GM18873 (cell line): ENCODE measurements around the gene KLK15.

ENCODE experiments used
- ATAC-seq: cut with Tn5 transposase; IDR thresholded peaks from one replicate; pipeline ENCODE4 v1.9.1; 2021; ENCODE audit warnings: mild to moderate bottlenecking, moderate library complexity, moderate number of reproducible peaks; ENCODE audit not compliant: unreplicated experiment, low FRiP score

Gene KLK15

GRCh38 chr19:50844296-50844935 is 11.0 kb upstream of the KLK15 start:
- ATAC-seq, result no peak

DNA sequence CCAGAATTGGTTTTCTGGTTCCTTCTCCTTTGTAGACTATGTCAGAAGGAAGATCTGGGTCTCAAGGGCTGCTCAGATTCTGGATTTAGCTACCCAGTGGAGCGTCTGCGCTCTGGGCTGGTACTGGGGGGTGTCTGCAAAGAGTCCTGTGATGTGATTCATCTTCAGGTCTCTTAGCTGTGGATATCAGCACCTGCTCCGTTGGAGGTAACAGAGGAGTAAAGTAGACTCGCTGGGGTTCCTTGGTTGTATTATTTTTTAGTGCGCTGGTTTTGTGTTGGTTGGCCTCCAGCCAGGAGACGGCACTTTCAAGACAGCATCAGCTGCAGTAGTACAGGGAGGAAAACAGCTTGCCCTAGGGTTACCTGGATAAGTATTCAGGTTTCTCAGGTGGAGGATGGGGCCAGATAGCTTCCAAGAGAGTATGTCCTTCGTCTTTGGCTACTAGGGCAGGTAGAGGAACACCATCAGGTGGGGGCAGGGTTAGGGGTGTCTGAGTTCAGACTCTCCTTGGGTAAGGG is 10.4 kb upstream of the KLK15 start:
- ATAC-seq, result no peak

DNA sequence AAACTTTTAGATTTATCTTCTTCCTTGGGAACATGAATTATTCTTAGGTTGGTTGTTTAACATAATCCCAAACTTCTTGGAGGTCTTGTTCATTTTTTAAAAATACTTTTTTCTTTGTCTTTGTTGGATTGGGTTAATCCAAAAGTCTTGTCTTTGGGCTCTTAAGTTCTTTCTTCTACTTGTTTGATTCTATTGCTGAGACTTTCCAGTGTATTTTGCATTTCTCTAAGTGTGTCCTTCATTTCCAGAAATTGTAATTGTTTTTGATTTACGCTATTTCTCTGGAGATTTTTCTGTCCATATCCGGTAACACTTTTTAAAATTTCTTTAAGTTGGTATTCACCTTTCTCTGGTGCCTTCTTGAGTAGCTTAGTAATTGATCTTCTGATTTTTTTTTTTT is 9.8 kb upstream of the KLK15 start:
- ATAC-seq, result no peak

GRCh38 chr19:50842130-50842529 is 8.8 kb upstream of the KLK15 start:
- ATAC-seq, result no peak

DNA sequence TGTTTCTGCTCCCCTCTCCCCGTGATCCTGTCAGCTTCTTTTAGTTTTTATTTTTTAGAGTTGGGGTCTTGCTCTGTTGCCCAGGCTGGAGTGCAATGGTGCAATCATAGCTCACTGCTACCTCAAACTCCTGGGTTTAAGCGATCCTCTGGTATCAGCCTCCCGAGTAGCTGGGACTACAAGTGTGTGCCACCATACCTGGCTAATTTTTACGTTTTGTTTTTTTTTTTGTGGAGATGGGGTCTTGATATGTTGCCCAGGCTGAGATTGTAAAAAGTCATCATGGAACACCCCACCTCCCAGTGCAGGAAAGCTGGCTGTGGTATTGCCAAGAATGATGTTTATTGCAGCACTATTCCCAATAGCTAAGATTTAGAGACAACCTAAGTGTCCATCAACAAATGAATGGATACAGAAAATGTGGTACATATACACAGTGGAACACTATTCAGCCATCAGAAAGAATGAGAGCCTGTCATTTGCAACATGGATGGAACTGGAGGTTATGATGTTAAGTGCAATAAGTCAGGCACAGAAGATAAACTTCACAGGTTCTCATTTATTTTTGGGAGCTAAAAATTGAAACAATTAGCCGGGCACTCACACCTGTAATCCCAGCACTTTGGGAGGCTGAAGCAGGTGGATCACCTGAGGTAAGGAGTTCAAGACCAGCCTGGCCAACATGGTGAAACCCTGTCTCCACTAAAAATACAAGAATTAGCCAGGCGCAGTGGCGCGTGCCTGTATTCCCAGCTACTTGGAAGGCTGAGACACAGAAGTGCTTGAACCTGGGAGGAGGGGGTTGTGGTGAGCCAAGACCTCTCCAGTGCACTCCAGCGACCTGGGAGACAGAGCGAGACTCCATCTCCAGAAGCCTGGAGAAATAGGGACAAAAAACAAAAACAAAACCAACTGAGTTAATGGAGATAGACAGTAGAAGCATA is 6.6 kb upstream of the KLK15 start:
- no peak for ATAC-seq

DNA sequence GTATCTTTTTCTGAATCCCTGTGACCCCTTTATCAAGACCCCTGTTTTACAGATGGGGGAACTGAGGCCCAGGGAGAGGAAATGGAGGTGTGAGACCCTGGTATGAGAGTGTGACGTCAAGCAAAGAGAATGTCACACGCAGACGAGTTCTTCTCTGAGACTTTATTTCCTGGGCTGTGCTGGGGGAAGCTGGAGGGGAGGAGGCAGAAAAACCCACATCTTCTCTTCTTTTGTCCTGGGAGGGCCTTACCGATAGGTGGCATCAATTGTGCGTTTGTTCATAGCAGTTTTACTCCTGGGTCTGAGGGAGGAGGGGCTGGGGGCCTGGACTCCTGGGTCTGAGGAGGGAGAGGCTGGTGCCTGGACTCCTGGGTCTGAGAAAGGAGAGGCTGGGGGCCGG is 4.9 kb upstream of the KLK15 start:
- no peak for ATAC-seq

- ATAC-seq, result no peak
These were observed 3.9 kb upstream of the KLK15 start for GRCh38 chr19:50837300-50837699.

DNA sequence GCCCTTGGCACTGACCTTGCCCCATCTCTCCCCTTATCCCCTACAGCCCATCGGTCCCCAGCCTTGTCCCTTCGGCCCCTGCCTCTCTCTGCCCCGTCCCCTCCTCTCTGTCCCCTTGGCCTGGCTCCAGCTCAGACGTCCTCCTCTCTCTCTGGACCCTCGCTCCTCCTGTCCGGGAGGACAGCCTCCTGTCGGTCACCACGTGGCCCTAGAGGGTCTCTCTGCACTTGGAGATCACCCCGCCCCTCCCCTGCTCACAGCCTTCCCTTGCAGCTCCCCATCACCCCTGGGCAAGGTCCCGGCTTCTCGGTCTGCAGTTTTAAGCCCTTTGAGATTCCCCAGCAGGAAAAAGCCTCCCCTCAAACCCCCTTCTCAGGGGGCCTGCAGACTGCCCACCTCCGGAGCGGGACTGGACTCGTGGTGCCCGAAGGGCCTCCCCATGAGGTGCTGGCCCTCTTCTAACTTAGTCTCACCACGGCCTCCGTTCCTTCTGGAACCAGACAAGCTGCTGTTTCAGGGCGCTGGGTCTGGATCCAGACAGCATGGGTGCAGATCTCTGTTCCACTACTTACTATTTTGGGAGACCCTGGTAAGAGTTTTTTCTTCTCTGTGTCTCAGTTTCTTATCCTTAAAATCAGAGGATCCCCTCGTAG is 3.3 kb upstream of the KLK15 start:
- no peak for ATAC-seq

DNA sequence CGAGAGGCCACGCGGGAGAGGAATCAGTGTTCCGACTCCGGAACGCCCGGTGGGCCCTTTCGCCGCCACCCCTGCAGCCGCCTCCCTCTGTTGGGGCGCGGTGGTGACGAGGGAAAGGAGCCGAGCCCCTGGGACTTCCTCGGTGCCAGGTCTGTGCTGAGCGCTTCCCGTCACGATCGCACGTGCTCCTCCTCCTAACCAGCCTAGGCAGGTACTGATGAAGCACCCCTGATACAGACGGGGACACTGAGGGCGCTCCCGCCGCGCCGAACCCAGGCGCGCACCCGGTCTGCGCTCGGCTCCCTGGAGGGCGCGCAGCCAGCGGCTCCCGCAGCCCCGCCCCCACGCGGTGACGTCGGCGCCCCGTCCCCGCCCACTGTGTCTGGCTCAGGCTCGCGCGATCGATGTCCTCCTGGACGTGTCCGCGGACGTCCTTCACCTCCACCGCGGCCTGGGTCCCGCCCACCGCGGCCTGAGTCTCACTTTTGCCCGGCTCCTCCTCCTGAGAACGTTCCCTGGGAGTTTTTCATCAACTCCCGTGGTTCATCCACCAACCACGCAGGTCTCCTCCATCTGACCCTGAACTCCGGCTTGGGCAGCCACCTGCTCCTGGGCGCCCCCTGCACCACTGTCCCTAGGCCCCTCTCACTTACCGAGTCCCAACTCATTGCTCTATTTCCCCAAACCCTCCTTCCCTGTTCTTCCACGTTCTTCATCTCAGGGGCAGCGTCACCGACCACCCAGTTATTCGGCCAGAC is 2.6 kb upstream of the KLK15 start:
- ATAC-seq, result no peak

DNA sequence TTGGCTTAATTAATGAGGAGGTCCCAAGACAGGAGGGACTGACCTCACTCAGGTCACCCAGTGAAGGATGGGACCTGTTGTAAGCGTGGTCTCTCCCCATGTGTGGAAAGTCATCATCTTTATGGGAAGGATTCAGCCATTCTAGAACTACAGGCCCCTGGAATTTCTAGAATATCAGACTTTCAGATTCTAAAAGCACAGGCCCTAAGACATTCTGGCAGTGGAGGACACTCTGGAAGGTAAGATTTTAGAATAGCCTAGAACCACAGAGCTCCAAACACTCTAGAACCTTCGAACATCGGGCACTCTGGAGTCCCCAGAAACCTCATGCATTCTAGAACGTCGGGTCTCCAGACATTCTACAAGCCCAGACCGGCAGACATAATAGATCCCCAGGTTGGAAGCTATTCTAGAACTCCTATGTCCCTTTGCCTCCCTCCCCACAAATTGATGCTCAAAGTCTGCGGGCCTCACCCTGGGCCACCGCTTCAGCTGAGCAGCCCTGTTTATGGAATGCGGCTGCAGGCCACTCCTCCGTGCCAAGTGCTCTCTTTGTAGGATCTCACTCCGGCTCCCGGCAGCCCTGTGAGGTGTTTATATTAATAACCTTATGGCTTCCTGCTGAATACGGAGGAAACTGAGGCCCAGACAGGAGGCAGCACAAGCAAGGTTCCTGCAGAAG is 1.9 kb upstream of the KLK15 start:
- ATAC-seq, result no peak

DNA sequence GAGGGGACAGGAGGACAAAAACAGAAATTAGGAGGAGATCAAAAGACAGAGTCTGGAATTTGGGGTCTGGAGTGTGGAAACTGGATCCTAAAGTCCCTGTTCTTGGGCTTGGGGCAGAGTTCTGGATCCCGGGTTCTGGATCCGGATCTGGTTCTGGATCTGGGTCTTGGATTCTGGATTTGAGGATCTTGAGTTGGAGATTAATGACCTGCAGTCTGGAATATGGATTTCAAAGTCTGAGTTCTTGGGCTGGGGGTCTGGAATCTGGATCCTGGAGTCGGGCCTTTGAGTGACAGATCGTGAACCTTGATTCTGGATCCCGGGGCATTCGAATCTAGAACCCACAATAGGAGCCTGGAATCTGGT is 411 bp upstream of the KLK15 start:
- no peak for ATAC-seq

GRCh38 chr19:50832666-50833065 is 708 bp downstream of the KLK15 start:
- ATAC-seq, result no peak

DNA sequence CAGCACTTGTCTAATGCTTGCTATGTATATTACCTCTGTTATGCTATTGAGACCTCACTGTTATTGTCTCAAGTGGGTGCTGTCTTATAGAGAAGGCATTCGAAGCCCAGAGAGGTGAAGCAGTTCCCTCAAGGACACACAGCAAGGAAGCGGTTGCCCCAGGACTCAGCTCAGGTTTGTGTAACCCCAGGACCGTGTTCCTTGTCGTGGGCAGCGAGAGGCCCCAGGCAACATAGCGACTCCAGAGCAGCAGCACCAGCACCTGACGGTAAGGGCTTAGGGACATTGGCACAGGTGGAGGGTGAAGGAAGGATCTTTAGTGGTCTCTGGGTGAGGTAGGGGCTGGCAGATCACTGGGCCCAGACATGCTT is 2.4 kb downstream of the KLK15 start:
- ATAC-seq, result no peak

DNA sequence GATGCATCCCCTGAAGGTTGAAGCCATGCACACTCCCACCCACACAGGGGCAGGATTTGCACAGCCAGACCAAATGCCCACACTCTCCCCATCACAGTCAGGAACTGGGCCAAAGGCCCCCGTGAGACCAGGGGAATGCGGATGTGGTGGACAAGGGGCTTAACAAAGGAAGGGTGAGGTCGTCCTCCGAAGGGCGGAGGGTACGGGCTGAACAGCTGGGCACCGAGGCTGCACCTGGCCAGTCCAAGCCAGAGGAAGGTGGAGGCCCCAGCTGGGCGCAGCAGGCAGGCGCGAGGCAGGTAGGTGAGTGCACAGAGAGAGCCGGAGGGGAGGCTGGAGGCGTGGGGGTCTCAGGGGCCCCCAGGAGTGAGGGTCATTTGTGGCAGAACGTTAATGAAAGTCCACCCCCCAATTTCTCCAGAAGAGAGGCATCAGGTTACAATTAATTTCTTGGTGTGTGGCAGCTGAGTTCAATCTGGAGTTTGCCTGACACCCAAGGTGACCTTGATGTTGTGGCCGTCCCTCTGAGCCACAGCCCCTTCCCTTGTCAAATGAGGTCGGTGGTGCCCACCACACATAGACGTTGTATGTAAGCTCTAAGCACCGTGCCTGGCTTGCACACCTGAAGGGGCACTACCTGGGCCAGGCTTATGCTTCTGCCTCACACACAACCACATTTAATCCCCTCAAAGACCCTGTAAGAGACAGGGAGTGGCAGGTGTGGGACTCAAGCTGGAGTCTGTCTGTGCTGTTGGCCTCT is 2.9 kb downstream of the KLK15 start:
- no peak for ATAC-seq

- no peak for ATAC-seq
These were observed 3.6 kb downstream of the KLK15 start for GRCh38 chr19:50829801-50830200.

DNA sequence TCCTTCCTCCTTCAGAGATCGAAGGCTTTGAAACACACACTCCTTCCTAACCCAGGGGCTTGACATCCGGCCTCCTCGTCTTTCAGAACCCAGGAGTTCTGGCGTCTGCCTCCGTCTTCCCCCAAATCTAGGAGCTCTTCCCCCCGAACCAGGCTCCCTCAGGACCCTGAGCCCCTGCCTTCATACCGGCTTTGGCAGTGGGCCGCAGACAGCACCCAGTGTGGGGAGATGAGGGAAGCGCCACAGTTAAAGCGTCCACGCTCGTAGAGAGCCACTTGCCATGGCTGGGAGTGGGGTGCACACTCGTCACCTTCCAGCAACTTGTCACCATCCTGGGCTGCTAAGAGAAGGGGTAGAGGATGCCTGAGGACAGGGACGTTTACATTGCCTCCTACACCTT is 5.9 kb downstream of the KLK15 start:
- no peak for ATAC-seq

DNA sequence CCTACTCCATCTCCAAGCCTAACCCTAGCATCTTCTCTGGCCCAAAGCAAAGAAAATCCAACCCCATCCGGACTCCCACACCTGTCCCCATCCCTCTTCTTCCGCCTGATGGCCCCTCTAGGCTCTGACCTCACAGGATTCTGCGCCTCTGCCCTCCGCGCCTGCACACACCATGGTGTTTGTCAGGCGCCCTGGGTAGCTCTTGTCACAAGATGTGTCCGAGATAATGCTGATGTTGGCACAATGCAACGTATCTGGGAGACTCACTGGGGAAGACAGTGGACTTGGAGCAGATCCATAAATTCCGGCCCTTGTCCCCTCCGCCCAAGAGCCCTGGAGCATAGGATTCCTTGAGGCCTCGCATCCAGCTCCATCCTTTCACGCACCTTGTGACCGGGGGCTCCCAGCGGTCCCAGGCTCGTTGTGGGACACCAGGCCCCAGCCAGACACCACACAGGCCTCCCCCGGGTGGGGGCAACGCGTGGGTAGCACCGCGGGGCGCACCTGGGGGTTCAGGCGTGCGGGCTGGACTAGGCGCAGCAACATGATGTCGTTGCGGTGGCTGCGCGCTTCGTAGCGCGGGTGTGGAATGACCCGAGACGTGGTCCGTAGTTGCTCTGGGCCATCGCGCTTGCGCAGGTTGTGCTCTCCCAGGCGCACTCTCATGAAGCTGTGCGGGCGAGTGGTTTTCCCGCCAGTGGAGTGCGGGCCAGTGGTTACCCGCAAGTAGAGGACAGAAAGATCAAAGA is 6.7 kb downstream of the KLK15 start:
- no peak for ATAC-seq

DNA sequence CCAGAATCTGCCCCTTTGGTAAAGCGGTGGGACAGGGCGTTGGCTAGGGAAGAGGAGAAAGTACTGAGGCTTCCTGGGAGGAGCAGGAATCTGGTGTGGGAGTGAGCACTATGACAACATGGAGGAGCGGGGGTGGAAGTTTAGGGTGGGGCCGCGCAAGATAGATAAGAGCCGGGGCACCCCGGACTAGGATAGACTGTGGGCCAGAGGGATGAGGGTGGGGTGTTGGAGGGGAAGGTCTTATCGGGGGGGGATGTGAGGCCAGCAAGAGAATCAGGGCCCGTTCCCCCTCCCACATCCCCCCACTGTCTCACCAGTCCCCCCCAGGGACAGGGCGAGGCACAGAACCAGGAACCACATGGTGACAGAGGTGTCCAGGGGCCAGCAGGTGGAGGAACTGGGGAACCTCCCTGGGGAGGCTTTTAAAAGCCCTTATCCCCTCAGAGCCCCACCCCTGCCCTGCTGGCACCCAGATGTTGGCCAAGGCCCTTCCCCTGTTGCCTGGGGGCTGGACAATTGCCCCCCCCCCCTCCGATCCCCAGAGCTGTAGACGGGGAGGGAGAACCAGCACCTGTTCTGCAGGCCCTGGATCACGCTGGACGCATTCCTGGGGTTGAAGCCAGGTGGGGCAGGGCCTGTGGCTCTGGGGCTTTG is 9.9 kb downstream of the KLK15 start, which contains the start of gene KLK1:
Gene KLK1, minus strand, starts transcription at position 399 of the 654 bp plus-strand sequence. Its CDS starts 39 bp downstream, at position 360.
- no peak for ATAC-seq
